IMR-90 (cell line): ENCODE measurements around the gene CYB5D1. TPM values are rescaled to one million over a fixed set of nuclear protein-coding genes. Genes with fewer than 3 reads are reported as not detected.
"Not testable (repeated sequence)": the region's sequence is repeated elsewhere in the genome, so short reads cannot be mapped to it uniquely, and the experiment has no call there.

Experiments used
- ATAC-seq: fragments of 200-7000 bp; cut with Tn5 transposase; 2 replicates; pipeline ENCODE4 v1.9.1; 2020; ENCODE audit warnings: low read depth, mild to moderate bottlenecking, moderate library complexity
- BruUV-seq: library from RNA; stranded (reverse); fragments of 400-500 nt; replicated peaks from 2 replicates; lab custom pipeline; 2021; lab: Mats Ljungman, UMichigan
- CTCF ChIA-PET: fragments of 300-600 bp; formaldehyde crosslinking; extraction: SDS; loops from one replicate; lab custom pipeline; 2021; ENCODE audit warnings: antibody characterized with exemption; lab: Yijun Ruan, JAX
- POLR2A ChIA-PET: fragments of 300-600 bp; sonication (Branson Sonifier 250); formaldehyde crosslinking; loops from one replicate; lab custom pipeline; 2022; ENCODE audit warnings: antibody characterized with exemption; ENCODE audit not compliant: unreplicated experiment; lab: Charles Lee
- DNase-seq: peaks from one replicate; pipeline ENCODE4 v3.0.0; 2013
- H2AFZ ChIP-seq: replicated peaks from 2 replicates; pipeline ENCODE3; 2013; ENCODE audit warnings: low read length, mild to moderate bottlenecking; ENCODE audit not compliant: poor library complexity
- H2AK5ac ChIP-seq: 2 replicates; pipeline ENCODE4 v1.6.1; 2013; ENCODE audit warnings: low read depth, low read length, inconsistent platforms
- H2AK9ac ChIP-seq: replicated peaks from 2 replicates; pipeline ENCODE3; 2013; ENCODE audit warnings: mild to moderate bottlenecking, low read depth, low read length, moderate library complexity; ENCODE audit not compliant: poor library complexity
- H2BK120ac ChIP-seq: 2 replicates; pipeline ENCODE4 v1.6.1; 2013; ENCODE audit warnings: low read depth, low read length, inconsistent platforms
- H2BK15ac ChIP-seq: 3 replicates; pipeline ENCODE4 v1.6.1; 2013; ENCODE audit warnings: low read depth, low read length, inconsistent platforms
- H2BK20ac ChIP-seq: 2 replicates; pipeline ENCODE4 v1.6.1; 2013; ENCODE audit warnings: low read depth, mild to moderate bottlenecking, inconsistent platforms, low read length, moderate library complexity
- H2BK5ac ChIP-seq: 2 replicates; pipeline ENCODE4 v1.6.1; 2013; ENCODE audit warnings: mild to moderate bottlenecking, low read depth, low read length, inconsistent platforms; ENCODE audit not compliant: poor library complexity, severe bottlenecking
- H3K14ac ChIP-seq: replicated peaks from 2 replicates; pipeline ENCODE4 v1.6.1; 2013; ENCODE audit warnings: low read depth, low read length, inconsistent platforms
- H3K18ac ChIP-seq: 2 replicates; pipeline ENCODE4 v1.6.1; 2013; ENCODE audit warnings: low read depth, low read length, control low read depth
- H3K23ac ChIP-seq: 2 replicates; pipeline ENCODE4 v1.6.1; 2013; ENCODE audit warnings: low read depth, low read length, inconsistent platforms
- H3K27ac ChIP-seq: 2 replicates; pipeline ENCODE4 v1.5.1; 2013; ENCODE audit warnings: mild to moderate bottlenecking, control low read depth, low read length; ENCODE audit not compliant: insufficient read depth
- H3K27me3 ChIP-seq: 2 replicates; pipeline ENCODE4 v1.6.1; 2013; ENCODE audit warnings: low read length; ENCODE audit not compliant: control insufficient read depth, insufficient read depth
- H3K36me3 ChIP-seq: 2 replicates; pipeline ENCODE4 v1.6.1; 2013; ENCODE audit warnings: low read length, mixed read lengths; ENCODE audit not compliant: control insufficient read depth, insufficient read depth
- H3K4ac ChIP-seq: 2 replicates; pipeline ENCODE4 v1.6.1; 2013; ENCODE audit warnings: low read depth, low read length, inconsistent platforms
- H3K4me1 ChIP-seq: 2 replicates; pipeline ENCODE4 v1.6.1; 2013; ENCODE audit warnings: low read length, mixed read lengths; ENCODE audit not compliant: control insufficient read depth, insufficient read depth
- H3K4me2 ChIP-seq: 2 replicates; pipeline ENCODE4 v1.6.1; 2013; ENCODE audit warnings: low read depth, mild to moderate bottlenecking, control low read depth, low read length, moderate library complexity
- H3K4me3 ChIP-seq: 2 replicates; pipeline ENCODE4 v1.5.1; 2013; ENCODE audit warnings: low read depth, mild to moderate bottlenecking, control low read depth, low read length, moderate library complexity; ENCODE audit not compliant: insufficient read depth
- H3K56ac ChIP-seq: 2 replicates; pipeline ENCODE4 v1.6.1; 2013; ENCODE audit warnings: low read length, inconsistent platforms; ENCODE audit not compliant: insufficient read depth; ENCODE audit errors: extremely low read depth
- H3K79me1 ChIP-seq, 2 experiments: 2 replicates each; pipeline ENCODE4 v1.6.1; 2013; ENCODE audit warnings: low read length in 2 of 2, inconsistent platforms in 1 of 2, low read depth in 1 of 2
- H3K9ac ChIP-seq: 2 replicates; pipeline ENCODE4 v1.6.1; 2013; ENCODE audit warnings: low read depth, low read length, control low read depth
- H3K9me1 ChIP-seq: 2 replicates; pipeline ENCODE4 v1.6.1; 2013; ENCODE audit warnings: low read length, inconsistent platforms; ENCODE audit not compliant: insufficient read depth
- H3K9me3 ChIP-seq: 2 replicates; pipeline ENCODE4 v1.6.1; 2013; ENCODE audit warnings: low read length; ENCODE audit not compliant: control insufficient read depth, insufficient read depth
- H4K20me1 ChIP-seq: 2 replicates; pipeline ENCODE4 v1.6.1; 2013; ENCODE audit warnings: low read length, inconsistent platforms; ENCODE audit not compliant: insufficient read depth
- H4K5ac ChIP-seq: 2 replicates; pipeline ENCODE4 v1.6.1; 2013; ENCODE audit warnings: mild to moderate bottlenecking, low read depth, low read length, control low read depth
- H4K8ac ChIP-seq, 2 experiments: 2 replicates each; pipeline ENCODE4 v1.6.1; 2013; ENCODE audit warnings: low read depth in 2 of 2, low read length in 2 of 2, control low read depth in 1 of 2, inconsistent platforms in 1 of 2
- H4K91ac ChIP-seq: 2 replicates; pipeline ENCODE4 v1.6.1; 2013; ENCODE audit warnings: low read depth, low read length, inconsistent platforms; ENCODE audit not compliant: insufficient read depth
- WGBS, 2 experiments: methylation state at CpG; one replicate each; pipeline versions ENCODE4 v1.1.5 to v1.1.7; 2013; ENCODE audit warnings: missing lambda C conversion rate in 2 of 2; ENCODE audit not compliant: insufficient read length in 1 of 2; ENCODE audit errors: extremely low coverage in 2 of 2; 5-methylcytosine and 5-hydroxymethylcytosine counted together
- dilution Hi-C: fragments of 300-500 bp; cut with HindIII; formaldehyde crosslinking; loops from one replicate; pipeline ENCODE4 v1.14.3; 2018; ENCODE audit warnings: low sequenced_read_pairs; ENCODE audit not compliant: unreplicated experiment
- in situ Hi-C: fragments of 300-500 bp; cut with MboI; formaldehyde crosslinking; loops from 3 replicates; pipeline ENCODE4 v1.14.3; 2019; ENCODE audit warnings: low sequenced_read_pairs, inconsistent platforms, mixed read lengths
- intact Hi-C: fragments of 100-400 bp; cut with micrococcal nuclease; formaldehyde crosslinking; loops from 2 replicates; pipeline ENCODE4 v1.10.0; 2022
- polyA plus RNA-seq, 3 experiments: library from polyadenylated mRNA; depleted of rRNA; stranded (reverse); fragments of >200 nt; gene quantifications; 2 replicates each; pipeline ENCODE4 v1.2.3, GENCODE V29; 2012; ENCODE audit warnings: low replicate concordance in 1 of 3
- total RNA-seq: library from RNA; depleted of rRNA; stranded (reverse); fragments of >200 nt; gene quantifications from 2 replicates; pipeline ENCODE4 v1.2.3, GENCODE V29; 2012

The CYB5D1 gene
- total and polyA plus RNA-seq, 2 of the 4 experiments (the other 2 are of a cell fraction): 8.8 to 10.8 TPM

- H3K36me3 ChIP-seq: peaks cover 14% of the 10 kb centered on the region
- H3K14ac ChIP-seq, POLR2A ChIA-PET, H3K4me1 ChIP-seq, H4K20me1 ChIP-seq, H2AFZ ChIP-seq, H3K56ac ChIP-seq, DNase-seq, H3K9ac ChIP-seq, H2AK5ac ChIP-seq, H2BK15ac ChIP-seq, H4K8ac ChIP-seq, dilution Hi-C loops, H3K23ac ChIP-seq, H2BK120ac ChIP-seq, H2BK5ac ChIP-seq, H3K4ac ChIP-seq, H3K27ac ChIP-seq, H4K91ac ChIP-seq, H2AK9ac ChIP-seq, BruUV-seq, H2BK20ac ChIP-seq, H3K18ac ChIP-seq, ATAC-seq, H4K5ac ChIP-seq, H3K9me3 ChIP-seq, H3K4me3 ChIP-seq, H3K27me3 ChIP-seq, H3K4me2 ChIP-seq, H3K9me1 ChIP-seq: not testable (repeated sequence)
- CTCF ChIA-PET: interaction anchor here (0.6 to 1.0 kb wide), 2 partner anchors 21 to 126 kb away, joined by 3 read pairs; no protein-coding TSS in a partner anchor
- intact Hi-C loops (loop anchor here (1.0 kb wide), 1 partner anchor 124 kb away; no protein-coding TSS in a partner anchor), in situ Hi-C loops (loop anchor here (5.0 kb wide), 1 partner anchor 33 kb away; no protein-coding TSS in a partner anchor)
- WGBS, 2 experiments: no CpG with 5 or more reads among the region's 5 CpGs
- peaks cover 12 to 35% of the 10 kb centered on the region in 2 experiments; a peak in 3 of 4 replicates for H3K79me1 ChIP-seq
Observed at GRCh38 chr17:7864384-7864783, 6.6 kb downstream of the CYB5D1 start.
